Cerebellar nuclear complex (tissue), 1 donor: ENCODE measurements around the gene ZNF784.
"Not testable (repeated sequence)": the region's sequence is repeated elsewhere in the genome, so short reads cannot be mapped to it uniquely, and the experiment has no call there.

Source experiments
- DNase-seq, 2 experiments: peaks; one replicate each; lab custom pipeline; 2025; lab: John Stamatoyannopoulos, UW

Gene ZNF784

GRCh38 chr19:55585658-55586339 lies 38.6 kb downstream of the ZNF784 start:
- DNase-seq, result no peak

- no peak for DNase-seq
Measured at GRCh38 chr19:55584871-55585270, 39.5 kb downstream of the ZNF784 start.

- not testable (repeated sequence) for DNase-seq
Measured at GRCh38 chr19:55583897-55584296, 40.5 kb downstream of the ZNF784 start.

- DNase-seq, result not testable (repeated sequence)
Measured at GRCh38 chr19:55582284-55582683, 42.1 kb downstream of the ZNF784 start.

- DNase-seq, result no peak
Measured at GRCh38 chr19:55581823-55582223, 42.5 kb downstream of the ZNF784 start.

GRCh38 chr19:55581145-55581822 lies 43.1 kb downstream of the ZNF784 start:
- DNase-seq, result no peak

GRCh38 chr19:55580628-55581144 lies 43.7 kb downstream of the ZNF784 start, which contains the start of gene ZNF579:
TSS of gene ZNF579 (minus strand) at chr19:55580848. CDS start at chr19:55579639, 1,209 bp downstream.
- DNase-seq, result peak in 1 of 2 experiments; percentile 54

- DNase-seq, result no peak
Measured at GRCh38 chr19:55579766-55580621, 44.4 kb downstream of the ZNF784 start.

GRCh38 chr19:55578761-55579747 lies 45.3 kb downstream of the ZNF784 start:
- no peak for DNase-seq

- DNase-seq, result no peak
Measured at GRCh38 chr19:55578031-55578760, 46.2 kb downstream of the ZNF784 start.

- no peak for DNase-seq
Measured at GRCh38 chr19:55576746-55577145, 47.6 kb downstream of the ZNF784 start.

- not testable (repeated sequence) for DNase-seq
Measured at GRCh38 chr19:55573929-55574328, 50.4 kb downstream of the ZNF784 start.
